WERI-Rb-1 (cell line): ENCODE results near the gene DPPA5.

Experiments used
- DNase-seq: peaks from one replicate; pipeline ENCODE4 v3.0.0-alpha.2; 2020
- H3K27ac ChIP-seq: fragments of 250-450 bp; sonication (Bioruptor Pico); 2 replicates; pipeline ENCODE4 v1.5.1; 2020; ENCODE audit warnings: mild to moderate bottlenecking, moderate library complexity
- H3K27me3 ChIP-seq: fragments of 250-450 bp; sonication (Bioruptor Pico); 2 replicates; pipeline ENCODE4 v1.5.1; 2021; ENCODE audit warnings: mild to moderate bottlenecking, low read depth, moderate library complexity; ENCODE audit not compliant: insufficient read depth, severe bottlenecking
- H3K36me3 ChIP-seq: fragments of 250-450 bp; sonication (Bioruptor Pico); 2 replicates; pipeline ENCODE4 v1.5.1; 2020; ENCODE audit warnings: mild to moderate bottlenecking, moderate library complexity
- H3K4me3 ChIP-seq: 2 replicates; pipeline ENCODE4 v1.5.1; 2011; ENCODE audit warnings: low read depth, mild to moderate bottlenecking, control low read depth, low read length
- H3K9me3 ChIP-seq: fragments of 250-450 bp; sonication (Bioruptor Pico); 2 replicates; pipeline ENCODE4 v1.5.1; 2021; ENCODE audit warnings: mild to moderate bottlenecking, moderate library complexity; ENCODE audit not compliant: severe bottlenecking
- TF ChIP-seq, protein P1 (sequence below): IDR thresholded peaks from 2 replicates; pipeline ENCODE4 v1.5.1; 2011; ENCODE audit warnings: low read depth, mild to moderate bottlenecking, control low read depth, inconsistent platforms, low read length

DPPA5 gene

GRCh38 chr6:73340048-73340447 lies 14.0 kb downstream of the DPPA5 start:
- DNase-seq: no peak
- no peak overlapping the region for H3K27ac ChIP-seq
- no peak overlapping the region for H3K4me3 ChIP-seq

DNA sequence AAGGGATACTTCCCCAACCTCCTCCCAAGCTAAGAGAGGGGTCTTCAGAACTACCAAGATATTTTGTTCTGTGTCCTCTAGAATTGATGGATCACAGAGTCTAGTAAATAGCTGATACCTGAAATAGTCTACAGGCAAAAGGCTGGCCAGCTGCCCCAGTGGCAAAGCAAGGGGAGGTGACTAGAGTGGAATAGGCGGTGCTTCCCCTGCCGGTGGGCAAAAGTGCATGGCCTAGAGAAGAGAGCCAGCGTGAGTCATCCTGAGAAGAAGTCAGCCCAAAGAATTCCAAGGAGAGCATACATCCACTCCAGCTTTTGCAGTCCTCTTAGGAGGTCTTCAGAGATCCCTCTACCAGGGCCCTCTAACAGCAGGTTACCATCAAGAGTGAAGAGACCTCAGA lies 14.7 kb downstream of the DPPA5 start:
- H3K4me3 ChIP-seq: no peak overlapping the region
- TF ChIP-seq, protein P1, sequence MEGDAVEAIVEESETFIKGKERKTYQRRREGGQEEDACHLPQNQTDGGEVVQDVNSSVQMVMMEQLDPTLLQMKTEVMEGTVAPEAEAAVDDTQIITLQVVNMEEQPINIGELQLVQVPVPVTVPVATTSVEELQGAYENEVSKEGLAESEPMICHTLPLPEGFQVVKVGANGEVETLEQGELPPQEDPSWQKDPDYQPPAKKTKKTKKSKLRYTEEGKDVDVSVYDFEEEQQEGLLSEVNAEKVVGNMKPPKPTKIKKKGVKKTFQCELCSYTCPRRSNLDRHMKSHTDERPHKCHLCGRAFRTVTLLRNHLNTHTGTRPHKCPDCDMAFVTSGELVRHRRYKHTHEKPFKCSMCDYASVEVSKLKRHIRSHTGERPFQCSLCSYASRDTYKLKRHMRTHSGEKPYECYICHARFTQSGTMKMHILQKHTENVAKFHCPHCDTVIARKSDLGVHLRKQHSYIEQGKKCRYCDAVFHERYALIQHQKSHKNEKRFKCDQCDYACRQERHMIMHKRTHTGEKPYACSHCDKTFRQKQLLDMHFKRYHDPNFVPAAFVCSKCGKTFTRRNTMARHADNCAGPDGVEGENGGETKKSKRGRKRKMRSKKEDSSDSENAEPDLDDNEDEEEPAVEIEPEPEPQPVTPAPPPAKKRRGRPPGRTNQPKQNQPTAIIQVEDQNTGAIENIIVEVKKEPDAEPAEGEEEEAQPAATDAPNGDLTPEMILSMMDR: no peak
- H3K27me3 ChIP-seq: no peaks in the 10 kb centered on the region
- H3K36me3 ChIP-seq: no peaks in the 10 kb centered on the region
- DNase-seq: no peak
- no peaks in the 10 kb centered on the region for H3K9me3 ChIP-seq
- no peak overlapping the region for H3K27ac ChIP-seq

More at GRCh38 chr6:73340048-73340447, 14.0 kb downstream of the DPPA5 start:
- TF ChIP-seq, protein P1: no peak
- Histone ChIP-seq H3K27me3 (no peaks in the 10 kb centered on the region), H3K36me3 (no peaks in the 10 kb centered on the region), H3K9me3 (no peaks in the 10 kb centered on the region)

- TF ChIP-seq, protein P1: no peak
- Histone ChIP-seq H3K4me3 (no peak overlapping the region), H3K9me3 (no peaks in the 10 kb centered on the region), H3K36me3 (no peaks in the 10 kb centered on the region), H3K27ac (no peak overlapping the region), H3K27me3 (no peaks in the 10 kb centered on the region)
- DNase-seq: no peak
These were observed 24.9 kb downstream of the DPPA5 start for GRCh38 chr6:73329201-73329600.

GRCh38 chr6:73328790-73329189 lies 25.3 kb downstream of the DPPA5 start:
- Histone ChIP-seq H3K4me3 (no peak overlapping the region), H3K27me3 (no peaks in the 10 kb centered on the region), H3K27ac (no peak overlapping the region), H3K36me3 (no peaks in the 10 kb centered on the region), H3K9me3 (no peaks in the 10 kb centered on the region)
- TF ChIP-seq, protein P1: no peak
- no peak for DNase-seq

GRCh38 chr6:73325656-73326055 lies 28.4 kb downstream of the DPPA5 start:
- TF ChIP-seq, protein P1: no peak
- no peak for DNase-seq
- H3K9me3 ChIP-seq: no peaks in the 10 kb centered on the region
- no peak overlapping the region for H3K4me3 ChIP-seq
- H3K27ac ChIP-seq: no peak overlapping the region
- H3K36me3 ChIP-seq: no peaks in the 10 kb centered on the region
- no peaks in the 10 kb centered on the region for H3K27me3 ChIP-seq

- H3K36me3 ChIP-seq: no peaks in the 10 kb centered on the region
- DNase-seq: no peak
- no peaks in the 10 kb centered on the region for H3K27me3 ChIP-seq
- TF ChIP-seq, protein P1: no peak
- H3K4me3 ChIP-seq: no peak overlapping the region
- H3K9me3 ChIP-seq: peaks cover 1% of the 10 kb centered on the region
- H3K27ac ChIP-seq: no peak overlapping the region
These were observed 30.8 kb downstream of the DPPA5 start for GRCh38 chr6:73323323-73323722.
